ENCODE data around the gene IL20RA.

DNA sequence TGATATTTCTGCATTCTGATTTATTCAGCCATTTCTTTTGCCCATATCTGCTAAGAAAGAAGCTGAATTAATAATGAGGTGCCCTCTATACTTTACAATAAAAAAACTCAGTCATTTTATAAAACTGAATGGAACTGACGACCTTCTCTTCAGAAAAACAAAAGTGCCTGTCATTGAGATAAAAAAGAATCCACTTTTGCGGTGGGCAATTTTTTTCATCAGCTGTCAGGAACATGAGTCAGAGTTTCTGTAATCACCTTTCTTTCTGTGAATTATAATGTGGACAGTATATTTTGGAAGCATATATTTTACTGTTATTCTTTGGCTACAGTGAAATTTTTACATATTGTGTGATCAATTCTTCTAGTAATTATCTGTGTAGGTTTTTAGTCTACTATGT, 33.4 kb downstream of the IL20RA start:
- TF ChIP-seq, protein P1, sequence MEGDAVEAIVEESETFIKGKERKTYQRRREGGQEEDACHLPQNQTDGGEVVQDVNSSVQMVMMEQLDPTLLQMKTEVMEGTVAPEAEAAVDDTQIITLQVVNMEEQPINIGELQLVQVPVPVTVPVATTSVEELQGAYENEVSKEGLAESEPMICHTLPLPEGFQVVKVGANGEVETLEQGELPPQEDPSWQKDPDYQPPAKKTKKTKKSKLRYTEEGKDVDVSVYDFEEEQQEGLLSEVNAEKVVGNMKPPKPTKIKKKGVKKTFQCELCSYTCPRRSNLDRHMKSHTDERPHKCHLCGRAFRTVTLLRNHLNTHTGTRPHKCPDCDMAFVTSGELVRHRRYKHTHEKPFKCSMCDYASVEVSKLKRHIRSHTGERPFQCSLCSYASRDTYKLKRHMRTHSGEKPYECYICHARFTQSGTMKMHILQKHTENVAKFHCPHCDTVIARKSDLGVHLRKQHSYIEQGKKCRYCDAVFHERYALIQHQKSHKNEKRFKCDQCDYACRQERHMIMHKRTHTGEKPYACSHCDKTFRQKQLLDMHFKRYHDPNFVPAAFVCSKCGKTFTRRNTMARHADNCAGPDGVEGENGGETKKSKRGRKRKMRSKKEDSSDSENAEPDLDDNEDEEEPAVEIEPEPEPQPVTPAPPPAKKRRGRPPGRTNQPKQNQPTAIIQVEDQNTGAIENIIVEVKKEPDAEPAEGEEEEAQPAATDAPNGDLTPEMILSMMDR (IDR thresholded peaks at IDR 0.05): no peak
- no peak for TF ChIP-seq POLR2A (IDR thresholded peaks at IDR 0.05)

All from ovary (tissue), 3 donors.